Breast epithelium (tissue), 4 donors: Measurements from ENCODE around the gene PARVA. TPM values are rescaled to one million over a fixed set of nuclear protein-coding genes. Genes with fewer than 3 reads are reported as not detected.

Experiments
- DNase-seq, 2 donors: peaks; one replicate each; pipeline ENCODE4 v3.0.0-alpha.2; 2019; ENCODE audit warnings: low spot score in 2 of 2
- H3K27ac ChIP-seq, 2 donors: fragments of 200-600 bp; sonication (generic) in 1 of 2; one replicate each; pipeline ENCODE4 v1.5.1; 2016 to 2019; ENCODE audit warnings: mild to moderate bottlenecking in 1 of 2
- H3K27me3 ChIP-seq, 2 donors: fragments of 200-600 bp; sonication (generic) in 1 of 2; one replicate each; pipeline versions ENCODE4 v1.5.1 to v1.6.0; 2017 to 2019; ENCODE audit warnings: control low read depth in 1 of 2, mild to moderate bottlenecking in 1 of 2
- H3K36me3 ChIP-seq: fragments of 200-600 bp; one replicate; pipeline ENCODE4 v1.5.1; 2019
- H3K4me1 ChIP-seq, 2 donors: fragments of 200-600 bp; sonication (generic); one replicate each; pipeline ENCODE4 v1.5.1; 2016 to 2019; ENCODE audit warnings: control low read depth in 1 of 2
- H3K4me3 ChIP-seq, 3 donors: fragments of 200-600 bp; sonication (generic); 1 replicate in 2 of 3; 2 replicates in 1 of 3; pipeline ENCODE4 v1.5.1; 2016 to 2019; ENCODE audit warnings: mild to moderate bottlenecking in 3 of 3, moderate library complexity in 2 of 3
- H3K9me3 ChIP-seq, 2 donors: fragments of 200-600 bp; sonication (generic) in 1 of 2; one replicate each; pipeline ENCODE4 v1.5.1; 2016 to 2019; ENCODE audit warnings: control low read depth in 1 of 2
- POLR2A ChIP-seq: fragments of 450-650 bp; IDR thresholded peaks from one replicate; pipeline ENCODE4 v1.6.1; 2016; ENCODE audit warnings: antibody characterized with exemption, mild to moderate bottlenecking, moderate library complexity
- POLR2AphosphoS5 ChIP-seq, 3 donors: sonication (generic); formaldehyde crosslinking; IDR thresholded peaks; one replicate each; pipeline ENCODE4 v1.6.1; 2017; ENCODE audit warnings: antibody characterized with exemption in 3 of 3
- intact Hi-C: fragments of 100-400 bp; cut with DNase I; formaldehyde crosslinking; loops from one replicate; pipeline ENCODE4 v1.15.1; 2023; ENCODE audit warnings: low total_unique reads
- total RNA-seq, 3 donors: library from RNA; depleted of rRNA; stranded (reverse); fragments of >200 nt; gene quantifications; one replicate each; pipeline ENCODE4 v1.1.0, GENCODE V29; 2016
- TF ChIP-seq, protein P1 (sequence below), 3 donors: fragments of 450-650 bp; IDR thresholded peaks; one replicate each; pipeline ENCODE4 v1.5.1; 2016 to 2017; ENCODE audit warnings: antibody characterized with exemption in 3 of 3, mild to moderate bottlenecking in 3 of 3, moderate library complexity in 3 of 3

The PARVA gene
- total RNA-seq, 3 donors from 2014 or later: 50.5 to 109 (median 60.4) TPM

DNA sequence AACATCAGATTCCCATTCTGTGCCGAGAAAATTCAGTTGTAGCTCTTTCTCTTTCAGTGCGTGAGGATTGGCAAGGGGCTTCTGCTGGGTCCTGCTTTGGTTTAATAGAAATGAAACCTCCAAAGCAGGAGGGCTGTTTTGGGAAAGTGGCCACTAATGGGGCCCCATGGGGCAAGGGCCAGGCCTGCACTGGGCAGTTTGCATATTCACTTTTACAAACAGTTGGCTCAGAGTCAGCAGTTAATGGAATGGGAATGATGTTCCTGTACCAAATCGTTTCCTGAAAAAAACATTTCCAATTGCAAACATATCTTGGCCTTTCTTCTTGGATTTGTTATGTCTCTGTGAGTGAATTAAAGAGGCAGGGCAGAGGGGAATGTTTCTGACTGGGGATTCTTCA lies 92.1 kb downstream of the PARVA start:
- Histone ChIP-seq H3K27ac (peak overlapping the region; percentile 31 to 79), H3K4me1 (peaks cover 8 to 10% of the 10 kb centered on the region in 2 donors), H3K36me3 (no peaks in the 10 kb centered on the region), H3K27me3 (no peaks in the 10 kb centered on the region), H3K4me3 (peak overlapping the region; percentile 8 to 42 (median 10)), H3K9me3 (peaks cover 0 to 4% of the 10 kb centered on the region in 2 donors)
- DNase-seq: no peak
- intact Hi-C loops: no loop called here
- TF ChIP-seq POLR2A (no peak), POLR2AphosphoS5 (IDR thresholded peaks at IDR 0.05) (no peak)
- TF ChIP-seq, protein P1, sequence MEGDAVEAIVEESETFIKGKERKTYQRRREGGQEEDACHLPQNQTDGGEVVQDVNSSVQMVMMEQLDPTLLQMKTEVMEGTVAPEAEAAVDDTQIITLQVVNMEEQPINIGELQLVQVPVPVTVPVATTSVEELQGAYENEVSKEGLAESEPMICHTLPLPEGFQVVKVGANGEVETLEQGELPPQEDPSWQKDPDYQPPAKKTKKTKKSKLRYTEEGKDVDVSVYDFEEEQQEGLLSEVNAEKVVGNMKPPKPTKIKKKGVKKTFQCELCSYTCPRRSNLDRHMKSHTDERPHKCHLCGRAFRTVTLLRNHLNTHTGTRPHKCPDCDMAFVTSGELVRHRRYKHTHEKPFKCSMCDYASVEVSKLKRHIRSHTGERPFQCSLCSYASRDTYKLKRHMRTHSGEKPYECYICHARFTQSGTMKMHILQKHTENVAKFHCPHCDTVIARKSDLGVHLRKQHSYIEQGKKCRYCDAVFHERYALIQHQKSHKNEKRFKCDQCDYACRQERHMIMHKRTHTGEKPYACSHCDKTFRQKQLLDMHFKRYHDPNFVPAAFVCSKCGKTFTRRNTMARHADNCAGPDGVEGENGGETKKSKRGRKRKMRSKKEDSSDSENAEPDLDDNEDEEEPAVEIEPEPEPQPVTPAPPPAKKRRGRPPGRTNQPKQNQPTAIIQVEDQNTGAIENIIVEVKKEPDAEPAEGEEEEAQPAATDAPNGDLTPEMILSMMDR (IDR thresholded peaks at IDR 0.05): no peak

- Histone ChIP-seq H3K36me3 (no peaks in the 10 kb centered on the region), H3K4me1 (peaks cover 8 to 10% of the 10 kb centered on the region in 2 donors), H3K27me3 (no peaks in the 10 kb centered on the region), H3K4me3 (no peak overlapping the region), H3K27ac (peak overlapping the region in 1 of 2 donors; percentile 79), H3K9me3 (no peaks in the 10 kb centered on the region)
- TF ChIP-seq POLR2AphosphoS5 (IDR thresholded peaks at IDR 0.05) (no peak), POLR2A (no peak)
- TF ChIP-seq, protein P1 (IDR thresholded peaks at IDR 0.05): no peak
- no peak for DNase-seq
- intact Hi-C loops: no loop called here
Measured at GRCh38 chr11:12470236-12470635, 92.9 kb downstream of the PARVA start.

- Histone ChIP-seq H3K36me3 (no peaks in the 10 kb centered on the region), H3K4me1 (peaks cover 8 to 10% of the 10 kb centered on the region in 2 donors), H3K4me3 (no peak overlapping the region), H3K9me3 (no peaks in the 10 kb centered on the region), H3K27me3 (no peaks in the 10 kb centered on the region), H3K27ac (peak overlapping the region; percentile 69 to 71)
- TF ChIP-seq POLR2AphosphoS5 (IDR thresholded peaks at IDR 0.05) (no peak), POLR2A (no peak)
- TF ChIP-seq, protein P1 (IDR thresholded peaks at IDR 0.05): no peak
- intact Hi-C loops: no loop called here
- DNase-seq: no peak
Measured at GRCh38 chr11:12472401-12473005, 95.1 kb downstream of the PARVA start.

GRCh38 chr11:12473381-12473780 lies 96.0 kb downstream of the PARVA start:
- DNase-seq: no peak
- Histone ChIP-seq H3K36me3 (no peaks in the 10 kb centered on the region), H3K27me3 (no peaks in the 10 kb centered on the region), H3K4me1 (peaks cover 8 to 10% of the 10 kb centered on the region in 2 donors), H3K27ac (peak overlapping the region; percentile 69 to 71), H3K4me3 (no peak overlapping the region), H3K9me3 (no peaks in the 10 kb centered on the region)
- intact Hi-C loops: no loop called here
- TF ChIP-seq POLR2AphosphoS5 (IDR thresholded peaks at IDR 0.05) (no peak), POLR2A (no peak)
- TF ChIP-seq, protein P1 (IDR thresholded peaks at IDR 0.05): no peak

DNA sequence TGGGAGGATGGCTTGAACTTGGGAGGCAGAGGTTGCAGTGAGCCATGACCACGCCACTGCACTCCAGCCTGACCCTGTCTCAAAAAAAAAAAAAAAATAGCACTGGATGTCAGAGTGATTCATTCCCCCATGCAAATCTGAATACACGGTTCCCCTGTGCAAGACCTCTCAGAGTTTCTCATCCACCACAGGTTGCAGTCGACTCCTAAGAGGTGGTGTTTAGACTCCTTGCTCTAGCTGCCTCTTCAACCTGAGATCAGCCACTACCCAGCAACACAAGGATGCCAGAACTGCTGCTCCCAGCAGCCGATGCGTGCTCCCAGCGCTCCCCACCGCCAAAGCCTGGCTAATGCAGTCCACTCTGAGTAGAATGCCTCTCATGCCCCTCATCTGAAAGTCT lies 97.5 kb downstream of the PARVA start:
- TF ChIP-seq POLR2AphosphoS5 (IDR thresholded peaks at IDR 0.05) (no peak), POLR2A (no peak)
- TF ChIP-seq, protein P1 (IDR thresholded peaks at IDR 0.05): no peak
- H3K27ac ChIP-seq: no peak overlapping the region
- intact Hi-C loops: no loop called here

More for the DNA sequence above, 97.5 kb downstream of the PARVA start:
- H3K36me3 ChIP-seq: no peaks in the 10 kb centered on the region
- H3K9me3 ChIP-seq: no peaks in the 10 kb centered on the region
- no peaks in the 10 kb centered on the region for H3K27me3 ChIP-seq
- H3K4me1 ChIP-seq: peaks cover 8% of the 10 kb centered on the region in 2 donors
- no peak for DNase-seq
- H3K4me3 ChIP-seq: no peak overlapping the region
